ENCODE results near the gene TTC21A.
A peak's percentile ranks its signal among the peaks of the same experiment; 100 is the strongest.
"Not testable (repeated sequence)": the region's sequence is repeated elsewhere in the genome, so short reads cannot be mapped to it uniquely, and the experiment has no call there.

TTC21A gene

GRCh38 chr3:39107388-39108199 lies at the start of gene TTC21A, which contains the start of gene GORASP1:
TSS of gene TTC21A (plus strand) at chr3:39107680. CDS start at chr3:39107838, 158 bp downstream.
TSS of gene GORASP1 (minus strand) at chr3:39107627. CDS start at chr3:39107541, 86 bp downstream.
- DNase-seq = peak; percentile 50

DNA sequence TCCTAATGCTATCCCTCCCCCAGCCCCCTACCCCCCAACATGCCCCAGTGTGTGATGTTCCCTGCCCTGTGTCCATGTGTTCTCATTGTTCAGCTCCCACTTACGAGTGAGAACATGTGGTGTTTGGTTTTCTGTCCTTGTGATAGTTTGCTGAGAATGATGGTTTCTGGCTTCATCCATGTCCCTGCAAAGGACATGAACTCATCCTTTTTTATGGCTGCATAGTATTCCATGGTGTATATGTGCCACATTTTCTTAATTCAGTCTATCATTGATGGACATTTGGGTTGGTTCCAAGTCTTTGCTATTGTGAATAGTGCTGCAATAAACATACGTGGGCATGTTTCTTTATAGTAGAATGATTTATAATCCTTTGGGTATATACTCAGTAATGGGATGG lies 46.3 kb upstream of the TTC21A start:
- DNase-seq = not testable (repeated sequence)

DNA sequence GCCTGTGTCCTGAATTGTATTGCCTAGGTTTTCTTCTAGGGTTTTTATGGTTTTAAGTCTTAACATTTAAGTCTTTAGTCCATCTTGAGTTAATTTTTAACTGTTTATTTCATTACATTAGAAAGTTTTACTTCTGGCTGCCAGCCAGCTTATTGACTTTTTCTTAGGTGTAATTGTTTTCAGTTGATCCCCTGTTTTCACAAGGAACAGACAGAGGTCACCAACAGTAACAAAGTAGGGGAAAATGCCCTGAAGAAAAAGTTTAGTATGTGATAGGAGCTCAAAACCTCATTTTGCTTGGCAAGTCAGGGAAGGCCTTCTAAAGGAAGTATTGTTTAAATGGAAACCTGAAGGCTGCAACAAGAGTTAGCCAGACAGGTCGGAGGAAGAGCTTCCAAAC lies 45.3 kb upstream of the TTC21A start:
- no peak for DNase-seq

GRCh38 chr3:39063143-39063542 lies 44.3 kb upstream of the TTC21A start:
- no peak for DNase-seq

DNA sequence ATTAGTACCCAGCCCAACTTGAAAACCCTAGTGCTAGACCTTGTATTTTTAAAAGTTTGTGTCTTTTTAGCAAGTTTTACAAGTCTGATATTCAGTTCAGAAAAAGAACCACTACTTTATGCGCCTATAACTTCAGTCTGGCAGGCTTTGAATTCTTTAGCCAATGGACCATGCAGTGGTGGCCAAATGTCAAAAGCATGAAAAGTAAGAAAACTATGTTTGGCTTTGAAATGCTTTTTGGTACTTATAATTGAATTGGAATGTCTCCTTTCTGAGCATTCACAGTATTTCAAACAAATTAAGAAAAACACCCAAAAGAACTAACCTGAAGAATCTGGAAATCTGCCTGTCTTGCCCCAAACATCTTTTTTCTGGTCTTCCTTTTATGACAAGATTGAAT lies 42.8 kb upstream of the TTC21A start:
- DNase-seq = no peak

GRCh38 chr3:39065197-39065596 lies 42.3 kb upstream of the TTC21A start:
- DNase-seq = no peak

- no peak for DNase-seq
These were observed 40.2 kb upstream of the TTC21A start for GRCh38 chr3:39067286-39067685.

GRCh38 chr3:39068556-39068955 lies 38.9 kb upstream of the TTC21A start:
- DNase-seq = no peak

DNA sequence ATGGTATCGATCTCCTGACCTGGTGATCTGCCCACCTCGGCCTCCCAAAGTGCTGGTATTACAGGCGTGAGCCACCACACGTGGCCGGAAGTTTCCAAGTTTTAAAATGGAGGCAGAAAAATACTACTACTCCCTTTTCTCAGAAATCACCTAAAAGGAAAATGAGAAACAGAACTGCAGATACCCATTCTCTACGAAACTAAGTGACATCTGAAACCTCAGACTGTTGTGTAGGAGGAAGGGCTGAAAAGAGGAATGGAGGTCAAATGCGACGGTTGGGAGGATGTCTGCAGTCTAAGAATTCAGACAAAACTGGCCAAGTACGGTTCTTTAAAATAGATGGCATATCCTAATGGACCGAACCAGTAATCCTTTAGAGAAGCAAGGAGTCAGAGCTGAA lies 31.6 kb upstream of the TTC21A start:
- DNase-seq = no peak

GRCh38 chr3:39079530-39079929 lies 27.9 kb upstream of the TTC21A start:
- DNase-seq = no peak

GRCh38 chr3:39080026-39080425 lies 27.5 kb upstream of the TTC21A start:
- DNase-seq = no peak

- no peak for DNase-seq
These were observed 24.7 kb upstream of the TTC21A start for GRCh38 chr3:39082666-39083313.

DNA sequence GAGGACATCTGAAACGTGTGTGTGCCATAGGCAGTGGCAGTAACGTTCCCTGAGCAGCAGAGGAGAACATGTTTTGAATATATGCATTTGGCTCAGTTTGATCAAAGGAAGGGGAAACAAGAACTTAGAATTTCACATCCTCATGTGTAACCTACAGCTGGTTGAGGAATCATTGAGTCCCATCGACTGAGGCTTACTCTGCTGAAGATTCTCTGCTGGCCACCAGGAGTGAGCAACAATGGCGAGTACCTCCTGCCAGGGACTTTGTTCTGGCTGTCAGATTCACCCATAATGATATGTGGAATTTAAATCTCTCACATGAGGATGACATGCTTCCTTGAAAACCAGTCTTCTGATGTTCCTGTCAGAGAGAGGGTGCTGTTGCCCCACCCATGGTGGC lies 21.3 kb upstream of the TTC21A start:
- DNase-seq = no peak

GRCh38 chr3:39088456-39088855 lies 19.0 kb upstream of the TTC21A start:
- DNase-seq = no peak

GRCh38 chr3:39088889-39089288 lies 18.6 kb upstream of the TTC21A start:
- DNase-seq = no peak

DNA sequence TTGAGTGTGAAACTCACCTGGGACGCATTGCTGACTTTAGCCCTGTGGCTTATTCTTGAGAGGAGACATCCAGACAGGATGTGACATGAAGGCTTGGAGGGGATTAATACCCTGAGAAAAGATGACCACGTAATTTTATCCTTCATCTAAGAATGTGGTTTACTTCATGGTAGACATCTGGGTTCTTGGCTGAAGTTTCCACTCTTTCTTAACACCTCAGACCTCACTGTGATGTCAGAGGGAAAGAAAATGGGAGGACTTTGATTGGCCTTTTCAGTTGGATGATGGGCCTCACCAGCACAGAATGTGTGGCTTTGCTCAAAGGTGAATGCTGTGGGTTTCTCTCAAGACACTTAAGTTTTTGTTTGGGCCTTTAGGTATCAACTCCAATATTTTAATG lies 16.6 kb upstream of the TTC21A start:
- DNase-seq = no peak

DNA sequence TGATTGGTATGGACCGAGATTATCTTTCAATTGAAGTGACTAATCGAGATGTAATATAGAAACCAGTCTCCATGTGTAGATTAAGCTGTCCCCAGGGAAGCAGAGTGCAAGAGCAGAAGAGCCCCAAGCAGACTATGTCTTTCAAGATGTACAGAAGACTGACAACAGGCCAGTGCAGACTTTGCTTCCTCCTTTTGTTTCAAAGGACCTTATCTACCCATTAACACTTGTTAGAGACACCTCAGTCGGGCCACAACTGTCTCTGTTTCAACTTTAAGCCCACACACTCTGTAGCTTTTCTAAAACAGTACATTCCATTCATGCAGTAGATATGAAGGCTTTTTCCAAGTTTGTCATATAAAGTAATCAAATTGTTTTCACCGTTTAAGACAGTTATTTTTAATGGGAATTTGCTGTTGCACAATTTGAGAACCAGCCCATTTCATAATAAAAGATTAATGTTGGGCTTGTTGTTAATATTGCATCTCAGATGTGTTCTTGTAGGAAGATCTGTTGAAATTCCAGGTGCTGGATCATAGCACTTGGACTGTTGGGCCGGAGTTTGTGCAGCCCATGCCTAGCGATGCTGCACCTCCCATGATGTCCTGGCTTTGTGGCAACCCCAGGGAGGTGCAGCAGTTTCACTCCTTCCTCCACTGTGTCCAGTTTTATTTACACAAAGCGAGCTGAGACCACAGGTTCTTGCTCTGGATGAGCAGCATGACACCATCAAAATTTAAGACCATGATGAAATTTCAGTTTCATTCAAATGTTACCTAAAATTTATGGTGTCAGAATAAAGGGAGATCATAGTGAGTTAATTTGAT lies 12.4 kb upstream of the TTC21A start:
- DNase-seq = no peak

GRCh38 chr3:39095778-39096177 lies 11.7 kb upstream of the TTC21A start:
- no peak for DNase-seq

GRCh38 chr3:39096775-39097174 lies 10.7 kb upstream of the TTC21A start:
- no peak for DNase-seq

DNA sequence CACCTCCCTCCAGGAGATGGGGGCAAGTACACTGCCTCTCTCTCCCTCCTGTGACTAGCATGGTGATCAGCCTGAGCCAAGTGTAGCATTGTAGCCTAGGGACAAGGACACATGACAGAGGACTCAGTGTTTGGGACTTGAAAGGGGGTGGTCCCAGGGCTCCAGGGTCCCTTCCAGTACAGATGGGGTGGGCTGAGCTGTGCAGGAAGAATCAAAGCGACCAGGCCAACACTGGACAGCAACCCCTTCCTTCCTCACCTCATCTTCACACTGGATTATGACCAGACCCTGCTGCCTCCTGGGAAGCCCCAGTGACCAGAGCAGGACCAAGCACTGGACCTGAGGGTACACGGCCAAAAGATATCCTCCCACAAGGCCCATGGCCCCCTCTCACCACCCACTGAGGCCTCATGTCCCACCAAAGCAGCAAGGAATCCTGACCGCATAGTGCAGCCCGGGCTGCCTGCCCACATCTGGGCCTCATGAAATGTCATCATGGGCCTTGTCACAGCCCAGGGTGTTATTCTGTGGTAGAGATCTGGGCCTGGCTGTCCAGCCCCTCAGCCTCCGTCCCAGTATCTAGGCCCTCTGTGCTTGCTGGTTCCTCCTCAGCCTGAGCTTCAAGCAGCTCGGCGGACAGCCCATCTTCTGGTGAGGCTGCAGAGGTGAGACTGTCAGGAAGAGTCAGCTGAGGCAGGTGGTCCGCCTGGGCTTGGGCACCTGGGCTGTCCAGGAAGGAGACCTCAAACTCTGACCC lies 9.6 kb upstream of the TTC21A start:
- DNase-seq = no peak

DNA sequence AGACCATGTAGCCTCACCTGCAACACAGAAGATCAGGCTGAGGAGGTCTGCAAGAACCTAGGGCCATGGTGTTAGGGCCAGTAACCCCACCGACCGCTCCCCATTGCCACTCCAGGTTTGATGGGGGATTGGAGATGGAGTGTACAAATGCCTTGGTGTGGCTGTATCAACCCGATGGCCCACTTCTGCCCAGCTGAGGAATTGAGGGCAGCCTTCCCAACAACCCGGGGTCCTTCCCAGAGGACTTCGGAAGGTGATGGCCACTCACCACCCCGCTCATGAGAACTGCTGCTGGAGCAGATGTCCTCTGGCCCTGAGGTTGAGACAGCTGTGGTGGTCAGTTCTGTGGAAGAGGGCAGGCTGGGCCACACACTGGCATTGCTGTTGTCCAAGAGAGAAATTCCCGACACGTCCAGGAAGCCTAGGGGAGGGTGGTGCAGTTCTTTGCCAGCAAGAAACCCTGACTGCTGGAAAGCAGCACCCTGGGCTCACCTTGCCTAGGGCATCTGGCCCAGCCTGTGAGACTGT lies 8.9 kb upstream of the TTC21A start:
- no peak for DNase-seq

- no peak for DNase-seq
These were observed 8.2 kb upstream of the TTC21A start for GRCh38 chr3:39099242-39099641.
